Measurements from ENCODE around the gene SLC22A17. TPM values are rescaled to one million over a fixed set of nuclear protein-coding genes. Genes with fewer than 3 reads are reported as not detected.

Gene SLC22A17
- total and polyA plus RNA-seq, 2 of the 4 experiments (the other 2 are of a cell fraction): 6.6 to 36.0 TPM

- H3K4me1 ChIP-seq (ENCODE audit: control insufficient read depth, insufficient read depth, low read length): no peaks in the 10 kb centered on the region
- intact Hi-C loops (cut with micrococcal nuclease) (no loop called here), dilution Hi-C loops (cut with HindIII; ENCODE audit: low sequenced_read_pairs, unreplicated experiment) (no loop called here), in situ Hi-C loops (cut with MboI; ENCODE audit: low sequenced_read_pairs) (loop anchor here (10.0 kb wide), 1 partner anchor 51 kb away; the partner anchor contains the start of gene PABPN1)
- H3K36me3 ChIP-seq (ENCODE audit: control insufficient read depth, insufficient read depth, low read length): no peaks in the 10 kb centered on the region
- no TSS peak for BruUV-seq (replicated peaks)
- peaks cover 45% of the 10 kb centered on the region for H3K27me3 ChIP-seq (ENCODE audit: control insufficient read depth, insufficient read depth, low read length)
- no peak overlapping the region for H3K14ac ChIP-seq (replicated peaks; ENCODE audit: low read depth, low read length)
- H3K79me1 ChIP-seq (ENCODE audit: low read depth in 1 of 2, low read length in 2 of 2): no peaks in the 10 kb centered on the region
- no peak overlapping the region for H3K4ac ChIP-seq (ENCODE audit: low read depth, low read length)
- H2BK15ac ChIP-seq (ENCODE audit: low read depth, low read length): no peak overlapping the region
- no peak overlapping the region for H3K4me2 ChIP-seq (ENCODE audit: low read depth, low read length)
- H2AK9ac ChIP-seq (replicated peaks; ENCODE audit: low read depth, low read length, poor library complexity): no peak overlapping the region
- 83% methylated on average over 11 of the region's 21 CpGs; no CpG with 5 or more reads in 1 of the 2 experiments for WGBS, 2 experiments (ENCODE audit: extremely low coverage in 2 of 2, insufficient read length in 1 of 2)
- no peak overlapping the region for H4K5ac ChIP-seq (ENCODE audit: low read depth, low read length)
- H2BK20ac ChIP-seq (ENCODE audit: low read depth, low read length): no peak overlapping the region
- no peak overlapping the region for H3K56ac ChIP-seq (ENCODE audit: extremely low read depth, insufficient read depth, low read length)
- no peak overlapping the region for H3K4me3 ChIP-seq (ENCODE audit: insufficient read depth, low read depth, low read length)
- no peak overlapping the region for H2BK120ac ChIP-seq (ENCODE audit: low read depth, low read length)
- DNase-seq (no peak), ATAC-seq (ENCODE audit: low read depth) (no peak)
- no peak overlapping the region for H3K23ac ChIP-seq (ENCODE audit: low read depth, low read length)
- no peak for TF ChIP-seq RAD21 (IDR thresholded peaks at IDR 0.05; ENCODE audit: low read length)
- TF ChIP-seq, protein P1, sequence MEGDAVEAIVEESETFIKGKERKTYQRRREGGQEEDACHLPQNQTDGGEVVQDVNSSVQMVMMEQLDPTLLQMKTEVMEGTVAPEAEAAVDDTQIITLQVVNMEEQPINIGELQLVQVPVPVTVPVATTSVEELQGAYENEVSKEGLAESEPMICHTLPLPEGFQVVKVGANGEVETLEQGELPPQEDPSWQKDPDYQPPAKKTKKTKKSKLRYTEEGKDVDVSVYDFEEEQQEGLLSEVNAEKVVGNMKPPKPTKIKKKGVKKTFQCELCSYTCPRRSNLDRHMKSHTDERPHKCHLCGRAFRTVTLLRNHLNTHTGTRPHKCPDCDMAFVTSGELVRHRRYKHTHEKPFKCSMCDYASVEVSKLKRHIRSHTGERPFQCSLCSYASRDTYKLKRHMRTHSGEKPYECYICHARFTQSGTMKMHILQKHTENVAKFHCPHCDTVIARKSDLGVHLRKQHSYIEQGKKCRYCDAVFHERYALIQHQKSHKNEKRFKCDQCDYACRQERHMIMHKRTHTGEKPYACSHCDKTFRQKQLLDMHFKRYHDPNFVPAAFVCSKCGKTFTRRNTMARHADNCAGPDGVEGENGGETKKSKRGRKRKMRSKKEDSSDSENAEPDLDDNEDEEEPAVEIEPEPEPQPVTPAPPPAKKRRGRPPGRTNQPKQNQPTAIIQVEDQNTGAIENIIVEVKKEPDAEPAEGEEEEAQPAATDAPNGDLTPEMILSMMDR (conservative IDR thresholded peaks at IDR 0.05; ENCODE audit: low read depth, low read length): no peak
- TF ChIP-seq NFE2L2 (IDR thresholded peaks at IDR 0.05; ENCODE audit: low read depth, low read length): no peak
- TF ChIP-seq MAFK (IDR thresholded peaks at IDR 0.05; ENCODE audit: low read depth, low read length): no peak
- no peak for TF ChIP-seq MXI1 (IDR thresholded peaks at IDR 0.05; ENCODE audit: borderline replicate concordance, low read depth, low read length)
- no peak for TF ChIP-seq CEBPB (IDR thresholded peaks at IDR 0.05; ENCODE audit: low read depth, low read length)
- TF ChIP-seq CHD1 (IDR thresholded peaks at IDR 0.05; ENCODE audit: low read depth, low read length): no peak
- no peak for TF ChIP-seq RCOR1 (IDR thresholded peaks at IDR 0.05; ENCODE audit: insufficient replicate concordance, low read length)
- TF ChIP-seq POLR2A (IDR thresholded peaks at IDR 0.05; ENCODE audit: low read depth, low read length): no peak
- TF ChIP-seq, protein P2, sequence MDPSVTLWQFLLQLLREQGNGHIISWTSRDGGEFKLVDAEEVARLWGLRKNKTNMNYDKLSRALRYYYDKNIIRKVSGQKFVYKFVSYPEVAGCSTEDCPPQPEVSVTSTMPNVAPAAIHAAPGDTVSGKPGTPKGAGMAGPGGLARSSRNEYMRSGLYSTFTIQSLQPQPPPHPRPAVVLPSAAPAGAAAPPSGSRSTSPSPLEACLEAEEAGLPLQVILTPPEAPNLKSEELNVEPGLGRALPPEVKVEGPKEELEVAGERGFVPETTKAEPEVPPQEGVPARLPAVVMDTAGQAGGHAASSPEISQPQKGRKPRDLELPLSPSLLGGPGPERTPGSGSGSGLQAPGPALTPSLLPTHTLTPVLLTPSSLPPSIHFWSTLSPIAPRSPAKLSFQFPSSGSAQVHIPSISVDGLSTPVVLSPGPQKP (IDR thresholded peaks at IDR 0.05; ENCODE audit: borderline replicate concordance, low read depth, low read length): no peak
- TF ChIP-seq RFX5 (IDR thresholded peaks at IDR 0.05; ENCODE audit: low read depth, low read length): no peak
- TF ChIP-seq FOS (IDR thresholded peaks at IDR 0.05; ENCODE audit: low read depth, low read length): no peak
- TF ChIP-seq, protein P3, sequence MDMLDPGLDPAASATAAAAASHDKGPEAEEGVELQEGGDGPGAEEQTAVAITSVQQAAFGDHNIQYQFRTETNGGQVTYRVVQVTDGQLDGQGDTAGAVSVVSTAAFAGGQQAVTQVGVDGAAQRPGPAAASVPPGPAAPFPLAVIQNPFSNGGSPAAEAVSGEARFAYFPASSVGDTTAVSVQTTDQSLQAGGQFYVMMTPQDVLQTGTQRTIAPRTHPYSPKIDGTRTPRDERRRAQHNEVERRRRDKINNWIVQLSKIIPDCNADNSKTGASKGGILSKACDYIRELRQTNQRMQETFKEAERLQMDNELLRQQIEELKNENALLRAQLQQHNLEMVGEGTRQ (IDR thresholded peaks at IDR 0.05; ENCODE audit: low read depth, low read length): no peak
- no peak for TF ChIP-seq SMC3 (IDR thresholded peaks at IDR 0.05; ENCODE audit: low read depth, low read length)
- TF ChIP-seq MAZ (IDR thresholded peaks at IDR 0.05; ENCODE audit: borderline replicate concordance, low read depth, low read length): no peak
- no peak for TF ChIP-seq BHLHE40 (IDR thresholded peaks at IDR 0.05; ENCODE audit: low read depth, low read length)
- H4K8ac ChIP-seq (ENCODE audit: low read depth in 2 of 2, low read length in 2 of 2): no peak overlapping the region
- no peaks in the 10 kb centered on the region for H3K9me3 ChIP-seq (ENCODE audit: control insufficient read depth, insufficient read depth, low read length)
- H2AK5ac ChIP-seq (ENCODE audit: low read depth, low read length): no peak overlapping the region
- 0 out of 2 replicates have a peak, but pooled peaks cover 2% of the 10 kb centered on the region for H3K9me1 ChIP-seq (ENCODE audit: insufficient read depth, low read length)
- H3K9ac ChIP-seq (ENCODE audit: low read depth, low read length): no peak overlapping the region
- ChIA-PET POLR2A (ENCODE audit: unreplicated experiment) (no interaction called here), CTCF (no interaction called here)
- H2AFZ ChIP-seq (replicated peaks; ENCODE audit: low read length, poor library complexity): no peak overlapping the region
- no peak overlapping the region for H3K27ac ChIP-seq (ENCODE audit: insufficient read depth, low read length)
- no peak overlapping the region for H4K91ac ChIP-seq (ENCODE audit: insufficient read depth, low read depth, low read length)
- no peak overlapping the region for H3K18ac ChIP-seq (ENCODE audit: low read depth, low read length)
- no peak overlapping the region for H2BK5ac ChIP-seq (ENCODE audit: low read depth, low read length, poor library complexity, severe bottlenecking)
- no peaks in the 10 kb centered on the region for H4K20me1 ChIP-seq (ENCODE audit: insufficient read depth, low read length)
These were observed 23.0 kb upstream of the SLC22A17 start for GRCh38 chr14:23375527-23376251.
